Keratinocyte (primary cell): Measurements from ENCODE around the gene SCN8A. TPM values are rescaled to one million over a fixed set of nuclear protein-coding genes. Genes with fewer than 3 reads are reported as not detected.

Source experiments
- DNase-seq: peaks from one replicate; pipeline ENCODE4 v3.0.0-alpha.2; 2011; ENCODE audit warnings: low read depth, missing footprints, low spot score
- FAIRE-seq: peaks from 2 replicates; lab custom pipeline; 2011; peaks lifted over from hg19 to GRCh38; lab: Jason Lieb, UNC
- H2AFZ ChIP-seq: 2 replicates; pipeline ENCODE4 v1.6.0; 2012; ENCODE audit warnings: low read length, control low read depth, inconsistent platforms; ENCODE audit not compliant: control insufficient read depth
- H3K27ac ChIP-seq: 2 replicates; pipeline ENCODE4 v1.5.1; 2011; ENCODE audit warnings: low read length; ENCODE audit not compliant: control insufficient read depth, insufficient read depth
- H3K27me3 ChIP-seq: 3 replicates; pipeline ENCODE4 v1.6.0; 2011; ENCODE audit warnings: low read length; ENCODE audit not compliant: control insufficient read depth, insufficient read depth; ENCODE audit errors: extremely low read depth
- H3K36me3 ChIP-seq, 2 experiments: 2 replicates in 1 of 2; 3 replicates in 1 of 2; pipeline ENCODE4 v1.5.1; 2011; ENCODE audit warnings: low read length in 2 of 2, mild to moderate bottlenecking in 1 of 2; ENCODE audit not compliant: control insufficient read depth in 2 of 2, insufficient read depth in 2 of 2; ENCODE audit errors: extremely low read depth in 1 of 2
- H3K4me1 ChIP-seq: 3 replicates; pipeline ENCODE4 v1.5.1; 2011; ENCODE audit warnings: low read length; ENCODE audit not compliant: control insufficient read depth, insufficient read depth; ENCODE audit errors: extremely low read depth
- H3K4me2 ChIP-seq: 3 replicates; pipeline ENCODE4 v1.6.0; 2011; ENCODE audit warnings: low read depth, low read length; ENCODE audit not compliant: control insufficient read depth, insufficient read depth; ENCODE audit errors: extremely low read depth
- H3K4me3 ChIP-seq, 3 experiments: fragments of 200-600 bp in 1 of 3; sonication (generic) in 1 of 3; 2 replicates in 2 of 3; 3 replicates in 1 of 3; pipeline ENCODE4 v1.5.1; 2011 to 2016; ENCODE audit warnings: low read length in 3 of 3, mild to moderate bottlenecking in 3 of 3, control low read depth in 2 of 3, inconsistent platforms in 1 of 3, low read depth in 1 of 3, mixed read lengths in 1 of 3, mixed run types in 1 of 3, moderate library complexity in 1 of 3; ENCODE audit not compliant: control insufficient read depth in 2 of 3, insufficient read depth in 2 of 3; ENCODE audit errors: extremely low read depth in 1 of 3
- H3K79me2 ChIP-seq: 2 replicates; pipeline ENCODE4 v1.6.0; 2012; ENCODE audit warnings: low read length; ENCODE audit not compliant: control insufficient read depth, insufficient read depth
- H3K9ac ChIP-seq: 3 replicates; pipeline ENCODE4 v1.6.0; 2011; ENCODE audit warnings: low read length; ENCODE audit not compliant: control insufficient read depth, insufficient read depth; ENCODE audit errors: extremely low read depth
- H3K9me1 ChIP-seq: 3 replicates; pipeline ENCODE4 v1.6.0; 2011; ENCODE audit warnings: low read length; ENCODE audit not compliant: control insufficient read depth, insufficient read depth; ENCODE audit errors: extremely low read depth
- H3K9me3 ChIP-seq: 2 replicates; pipeline ENCODE4 v1.5.1; 2012; ENCODE audit warnings: low read depth, low read length; ENCODE audit not compliant: control insufficient read depth
- H4K20me1 ChIP-seq: 3 replicates; pipeline ENCODE4 v1.6.0; 2011; ENCODE audit warnings: low read length; ENCODE audit not compliant: control insufficient read depth, insufficient read depth; ENCODE audit errors: extremely low read depth
- EZH2 ChIP-seq: IDR thresholded peaks from one replicate; pipeline ENCODE4 v1.6.1; 2012; ENCODE audit warnings: inconsistent platforms, mild to moderate bottlenecking, low read length, moderate library complexity
- dilution Hi-C: fragments of 300-500 bp; cut with MboI; formaldehyde crosslinking; loops from one replicate; pipeline ENCODE4 v1.7.0; 2020; ENCODE audit warnings: low sequenced_read_pairs; ENCODE audit not compliant: extremely low pct_ligation_motif_present
- polyA plus RNA-seq, 5 experiments: library from polyadenylated mRNA; depleted of rRNA in 3 of 5; stranded (reverse) in 3 of 5; stranded (forward) in 1 of 5; unstranded in 1 of 5; fragments of >200 nt; gene quantifications; 1 replicate in 1 of 5; 2 replicates in 3 of 5; 3 replicates in 1 of 5; pipeline versions ENCODE4 v1.2.1 to v1.2.3, GENCODE V29; 2011 to 2012; ENCODE audit warnings: missing spikeins in 2 of 5, low read depth in 1 of 5, low replicate concordance in 1 of 5
- TF ChIP-seq, protein P1 (sequence below), 3 experiments: IDR thresholded peaks in 1 of 3; conservative IDR thresholded peaks in 1 of 3; optimal IDR thresholded peaks in 1 of 3; 2 replicates in 2 of 3; 3 replicates in 1 of 3; pipeline versions ENCODE3 to v1.5.1; 2011; ENCODE audit warnings: low read length in 3 of 3, mild to moderate bottlenecking in 3 of 3, moderate library complexity in 2 of 3, control low read depth in 1 of 3, inconsistent platforms in 1 of 3; ENCODE audit not compliant: insufficient read depth in 2 of 3; ENCODE audit errors: extremely low read depth in 1 of 3

Gene SCN8A
- polyA plus RNA-seq, 1 donor (not counting 4 experiments of a cell fraction or from before 2014, with no cell fraction given) = 1.1 TPM

DNA sequence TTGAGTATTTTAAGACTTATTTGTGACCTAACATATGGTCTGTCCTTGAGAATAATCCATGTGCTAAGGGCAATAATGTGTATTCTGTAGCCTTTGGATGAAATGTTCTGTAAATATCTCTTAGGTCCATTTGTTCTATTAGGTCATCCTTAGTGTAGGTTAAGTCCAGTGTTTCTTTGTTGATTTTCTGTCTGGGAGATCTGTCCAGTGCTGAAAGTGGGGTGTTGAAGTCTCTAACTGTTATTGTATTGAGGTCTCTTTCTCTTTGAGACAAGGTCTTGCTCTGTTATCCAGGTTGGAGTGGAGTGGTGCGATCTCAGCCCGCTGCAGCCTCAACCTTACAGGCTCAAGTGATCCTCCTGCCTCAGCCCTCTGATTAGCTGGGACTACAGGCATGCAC is 149.5 kb downstream of the SCN8A start:
- no peak for FAIRE-seq
- Histone ChIP-seq H3K4me1 (no peaks in the 10 kb centered on the region), H3K4me3 (no peak overlapping the region), H3K4me2 (no peak overlapping the region), H3K79me2 (no peaks in the 10 kb centered on the region), H3K27ac (no peak overlapping the region), H2AFZ (no peak overlapping the region), H3K9ac (no peak overlapping the region), H4K20me1 (no peaks in the 10 kb centered on the region), H3K9me1 (no peaks in the 10 kb centered on the region), H3K27me3 (no peaks in the 10 kb centered on the region), H3K9me3 (no peaks in the 10 kb centered on the region), H3K36me3 (no peaks in the 10 kb centered on the region)
- TF ChIP-seq EZH2 = no peak
- TF ChIP-seq, protein P1, sequence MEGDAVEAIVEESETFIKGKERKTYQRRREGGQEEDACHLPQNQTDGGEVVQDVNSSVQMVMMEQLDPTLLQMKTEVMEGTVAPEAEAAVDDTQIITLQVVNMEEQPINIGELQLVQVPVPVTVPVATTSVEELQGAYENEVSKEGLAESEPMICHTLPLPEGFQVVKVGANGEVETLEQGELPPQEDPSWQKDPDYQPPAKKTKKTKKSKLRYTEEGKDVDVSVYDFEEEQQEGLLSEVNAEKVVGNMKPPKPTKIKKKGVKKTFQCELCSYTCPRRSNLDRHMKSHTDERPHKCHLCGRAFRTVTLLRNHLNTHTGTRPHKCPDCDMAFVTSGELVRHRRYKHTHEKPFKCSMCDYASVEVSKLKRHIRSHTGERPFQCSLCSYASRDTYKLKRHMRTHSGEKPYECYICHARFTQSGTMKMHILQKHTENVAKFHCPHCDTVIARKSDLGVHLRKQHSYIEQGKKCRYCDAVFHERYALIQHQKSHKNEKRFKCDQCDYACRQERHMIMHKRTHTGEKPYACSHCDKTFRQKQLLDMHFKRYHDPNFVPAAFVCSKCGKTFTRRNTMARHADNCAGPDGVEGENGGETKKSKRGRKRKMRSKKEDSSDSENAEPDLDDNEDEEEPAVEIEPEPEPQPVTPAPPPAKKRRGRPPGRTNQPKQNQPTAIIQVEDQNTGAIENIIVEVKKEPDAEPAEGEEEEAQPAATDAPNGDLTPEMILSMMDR (optimal IDR thresholded peaks at IDR 0.05 in 1 of 3, IDR thresholded peaks at IDR 0.05 in 1 of 3, conservative IDR thresholded peaks at IDR 0.05 in 1 of 3; ENCODE audit: extremely low read depth in 1 of 3, insufficient read depth in 2 of 3, low read length in 3 of 3) = no peak
- dilution Hi-C loops = no loop called here
- DNase-seq = no peak

- DNase-seq (no peak), FAIRE-seq (no peak)
- dilution Hi-C loops = no loop called here
These were observed 153.2 kb downstream of the SCN8A start for GRCh38 chr12:51744235-51744634.

More at GRCh38 chr12:51744235-51744634, 153.2 kb downstream of the SCN8A start:
- H3K27ac ChIP-seq = no peak overlapping the region
- TF ChIP-seq, protein P1 (optimal IDR thresholded peaks at IDR 0.05 in 1 of 3, IDR thresholded peaks at IDR 0.05 in 1 of 3, conservative IDR thresholded peaks at IDR 0.05 in 1 of 3; ENCODE audit: extremely low read depth in 1 of 3, insufficient read depth in 2 of 3, low read length in 3 of 3) = no peak
- TF ChIP-seq EZH2 = no peak
- no peak overlapping the region for H3K4me3 ChIP-seq
- no peak overlapping the region for H2AFZ ChIP-seq
- H4K20me1 ChIP-seq = no peaks in the 10 kb centered on the region
- H3K9me1 ChIP-seq = no peaks in the 10 kb centered on the region
- H3K9me3 ChIP-seq = no peaks in the 10 kb centered on the region
- no peak overlapping the region for H3K4me2 ChIP-seq
- no peaks in the 10 kb centered on the region for H3K79me2 ChIP-seq
- no peaks in the 10 kb centered on the region for H3K36me3 ChIP-seq
- no peak overlapping the region for H3K9ac ChIP-seq
- H3K4me1 ChIP-seq = no peaks in the 10 kb centered on the region
- no peaks in the 10 kb centered on the region for H3K27me3 ChIP-seq
